OCI-M2 (cell line): ENCODE results near the gene PTPRM.

Experiments used
- DNase-seq: peaks from one replicate; lab custom pipeline; 2025; ENCODE audit not compliant: unreplicated experiment; lab: John Stamatoyannopoulos, UW

PTPRM gene

DNA sequence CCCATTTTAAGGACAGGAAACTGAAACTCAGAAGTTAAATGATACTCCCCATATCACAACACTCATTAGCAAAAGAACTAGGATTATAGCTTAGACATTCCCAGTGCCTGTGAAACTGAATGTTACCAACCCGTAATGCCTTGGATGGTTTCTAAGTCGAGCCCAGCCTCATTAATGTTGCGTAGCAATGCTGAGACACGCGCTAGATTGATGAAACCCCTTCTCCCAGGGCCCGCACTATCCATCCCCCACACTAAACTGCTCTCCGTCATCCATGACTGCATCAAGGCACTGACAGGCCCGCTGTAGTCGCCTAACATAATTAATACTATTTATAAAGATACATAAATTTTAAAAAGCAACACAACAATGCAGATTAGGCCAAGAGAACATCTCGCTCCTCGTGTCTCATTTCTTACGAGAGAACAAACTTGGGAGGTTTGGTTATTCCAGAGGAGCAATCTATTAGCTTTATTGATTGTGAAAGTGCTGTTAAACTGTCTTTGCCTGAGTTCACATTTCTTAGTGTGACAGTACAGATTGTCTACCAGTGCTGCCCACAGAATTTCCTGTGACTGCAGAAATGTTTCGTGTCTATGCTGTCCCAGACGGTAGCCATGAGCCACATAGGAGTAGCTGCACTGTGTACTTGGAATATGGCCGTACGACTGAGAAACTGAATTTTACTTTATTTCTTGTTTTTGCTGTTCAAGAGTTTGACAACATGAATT lies 729.9 kb downstream of the PTPRM start:
- no peak for DNase-seq

DNA sequence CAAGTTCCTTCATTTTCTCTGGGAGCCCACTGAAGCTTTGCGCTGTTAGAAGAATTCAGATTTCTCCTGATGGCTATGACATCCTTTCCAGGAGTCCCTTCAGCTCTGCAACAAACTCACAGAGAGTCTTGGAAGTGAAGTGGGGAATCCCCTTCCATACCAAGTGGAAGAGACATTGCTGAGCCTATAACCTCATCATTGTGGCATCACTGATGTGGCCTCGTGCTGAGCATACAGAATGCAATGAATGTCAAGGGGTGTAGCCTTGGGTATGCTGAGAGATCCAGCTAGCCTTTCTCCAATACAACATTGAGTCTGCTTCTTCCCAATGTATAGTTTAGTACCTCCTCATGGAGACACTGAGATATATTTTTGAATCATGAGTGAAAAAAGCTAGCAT lies 731.1 kb downstream of the PTPRM start:
- DNase-seq = no peak

DNA sequence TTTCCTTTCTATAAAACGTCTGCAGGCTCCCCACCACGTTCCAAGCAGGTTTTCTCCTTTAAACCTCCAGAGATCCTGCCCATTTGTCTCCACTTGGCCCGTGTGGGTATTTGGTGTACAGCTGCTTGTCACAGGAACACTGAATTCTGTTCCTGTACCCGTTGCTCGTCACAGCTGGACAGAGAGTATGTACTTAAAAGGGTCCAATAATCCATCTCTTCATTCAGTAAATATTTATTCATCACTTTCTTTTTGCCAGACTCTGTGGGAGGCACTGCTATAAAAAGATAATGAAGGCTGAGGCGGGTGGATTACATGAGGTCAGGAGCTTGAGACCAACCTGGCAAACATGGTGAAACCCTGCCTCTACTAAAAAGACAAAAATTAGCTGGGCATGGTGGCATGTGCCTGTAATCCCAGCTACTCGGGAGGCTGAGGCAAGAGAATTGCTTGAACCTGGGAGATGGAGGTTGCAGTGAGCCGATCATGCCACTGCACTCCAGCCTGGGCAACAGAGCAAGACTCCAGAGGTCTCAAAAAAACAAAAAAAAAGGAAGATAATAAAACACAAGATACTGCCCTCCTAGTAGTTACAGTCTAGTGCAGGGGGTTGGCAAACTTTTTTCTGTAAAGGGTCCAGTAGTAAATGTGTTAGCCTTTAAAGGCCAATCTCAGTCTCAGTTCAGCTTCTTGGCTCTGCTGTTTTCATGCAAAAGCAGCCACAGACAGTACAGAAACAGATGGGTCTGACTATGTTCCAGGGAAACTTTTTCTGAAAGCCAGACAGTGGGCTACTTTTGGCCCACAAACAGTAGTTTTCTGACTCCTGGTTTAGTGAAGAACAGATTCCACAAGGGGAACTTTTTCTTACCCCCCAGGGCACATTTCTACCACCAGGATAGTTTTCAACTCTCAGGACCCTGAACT lies 732.2 kb downstream of the PTPRM start:
- no peak for DNase-seq

DNA sequence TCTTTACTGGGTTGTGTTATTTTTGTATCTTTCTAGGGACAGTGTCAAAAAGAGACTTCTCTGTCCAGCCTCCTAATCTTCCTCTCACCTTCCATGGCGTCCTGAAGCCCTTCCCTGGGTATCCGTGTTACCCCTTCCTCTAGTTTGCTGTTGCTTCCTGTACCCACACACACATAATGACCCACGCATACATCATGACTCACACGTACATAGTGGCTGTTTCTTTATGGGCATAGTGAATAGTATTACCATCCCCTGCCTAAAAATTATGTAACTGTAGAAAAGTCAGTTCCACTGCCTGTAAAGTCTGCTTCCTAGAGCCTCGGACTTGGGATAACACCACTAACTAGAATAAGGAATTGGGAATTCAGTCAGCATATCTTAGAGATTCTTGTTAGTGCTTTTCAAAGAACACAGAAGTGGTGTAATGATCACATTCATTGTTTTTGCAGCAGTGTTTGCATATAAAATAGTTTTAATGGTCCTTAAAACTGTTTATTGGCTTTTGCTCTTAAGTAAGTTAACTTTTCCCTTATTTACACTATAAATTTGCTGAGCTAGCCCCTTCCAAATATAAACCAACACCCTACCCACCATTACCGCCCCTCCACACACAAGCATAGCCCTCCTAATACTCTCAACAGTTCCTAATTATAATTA lies 733.8 kb downstream of the PTPRM start:
- DNase-seq = no peak

DNA sequence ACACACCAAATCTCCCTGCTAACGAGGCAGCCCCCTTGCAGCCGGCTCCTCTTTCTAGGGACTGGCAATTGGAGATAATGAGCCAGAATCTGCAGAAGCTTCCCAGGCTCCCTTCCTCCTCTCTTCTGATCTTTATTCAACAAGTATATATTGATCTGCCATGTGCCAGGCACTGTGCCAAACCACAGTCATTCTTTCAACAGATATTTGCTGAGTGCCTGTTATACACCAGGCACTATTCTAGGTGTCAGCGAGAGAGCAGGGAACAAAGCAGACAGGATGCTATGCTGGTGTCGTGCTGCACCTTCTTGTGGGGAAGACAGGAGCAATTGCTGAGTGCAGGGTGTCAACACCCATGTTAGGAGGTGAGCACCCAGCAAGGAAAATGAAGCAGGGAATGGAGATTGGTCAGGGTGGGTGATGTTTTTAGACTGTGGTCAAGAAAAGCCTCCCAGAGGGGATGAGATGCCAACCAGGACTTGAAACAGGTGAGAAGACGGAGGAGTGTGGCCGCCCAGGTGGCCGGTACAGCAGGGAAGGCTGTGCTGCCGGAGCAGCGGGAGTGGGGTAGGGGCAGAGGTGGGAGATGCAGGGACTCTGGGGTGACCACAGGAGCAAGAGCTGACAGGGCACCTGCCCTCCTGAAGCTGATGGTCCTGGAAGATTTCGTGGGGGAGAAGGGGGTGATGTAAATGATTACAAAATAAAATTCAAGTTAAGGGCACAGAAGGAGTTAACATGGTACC lies 734.5 kb downstream of the PTPRM start:
- no peak for DNase-seq

DNA sequence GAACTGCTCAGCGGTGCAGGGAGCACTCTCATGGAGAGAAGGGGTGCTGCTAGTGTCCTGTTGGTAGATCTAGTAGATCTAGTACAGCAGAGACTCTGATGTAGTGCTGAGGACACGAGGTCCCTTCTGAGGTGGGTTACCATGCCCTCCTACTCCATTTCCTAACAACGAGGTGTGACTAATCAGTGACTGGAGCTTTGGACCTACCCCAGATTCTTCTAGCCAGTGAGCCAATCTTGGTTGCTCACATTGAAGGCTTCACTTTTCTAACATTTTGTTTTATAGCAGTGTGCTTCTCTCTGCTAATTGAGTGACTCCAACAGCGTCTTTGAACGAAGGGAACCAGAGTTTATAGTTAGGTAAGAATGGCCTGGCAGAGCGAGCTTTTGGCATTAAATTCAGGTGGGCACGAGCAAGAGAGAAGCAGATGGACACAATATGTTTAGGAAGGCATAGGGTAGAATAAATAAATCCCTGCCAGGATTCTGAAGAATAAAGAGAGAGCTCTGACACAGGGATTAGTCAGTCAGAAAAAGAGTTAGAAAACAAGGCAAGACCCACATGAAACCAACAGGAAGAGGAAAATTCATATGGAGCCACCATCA lies 736.1 kb downstream of the PTPRM start:
- DNase-seq = no peak

DNA sequence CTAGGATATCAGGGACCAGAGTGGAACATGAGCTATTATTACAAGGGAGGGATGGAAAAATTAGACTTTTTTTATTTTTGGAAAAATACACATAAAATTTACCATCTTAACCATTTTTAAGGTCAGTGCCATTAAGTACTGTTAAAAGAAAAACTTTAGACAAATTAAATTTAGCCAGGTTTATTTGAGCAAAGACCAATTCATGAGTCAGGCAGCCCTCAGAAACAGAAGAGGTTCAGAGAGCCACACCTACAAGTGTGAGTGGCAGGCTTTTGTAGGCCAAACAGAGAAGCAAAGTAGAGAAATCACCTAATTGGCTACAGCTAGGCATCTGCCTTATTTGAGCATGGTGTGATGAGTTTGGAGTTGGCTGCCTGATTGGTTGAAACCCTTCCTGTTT lies 740.8 kb downstream of the PTPRM start:
- no peak for DNase-seq

DNA sequence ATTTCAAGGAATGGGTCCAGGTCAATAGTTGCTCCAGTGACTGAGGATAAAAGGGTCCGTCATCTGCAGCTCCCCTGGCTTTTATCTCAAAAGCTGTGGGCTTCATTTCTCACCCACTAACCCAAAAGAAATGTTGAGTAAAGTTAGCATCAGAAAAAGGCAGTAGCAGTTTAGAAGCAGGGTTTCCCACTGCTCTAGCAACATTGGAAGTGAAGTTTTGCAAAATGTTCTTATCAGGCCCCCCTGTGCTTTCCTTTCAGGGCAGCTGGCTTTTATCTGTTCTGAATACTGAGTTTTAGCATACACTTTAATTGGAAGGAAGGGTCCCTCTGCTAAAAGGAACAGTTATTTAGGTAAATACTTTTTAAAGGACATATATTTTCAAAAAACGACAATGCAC lies 745.9 kb downstream of the PTPRM start:
- DNase-seq = no peak

DNA sequence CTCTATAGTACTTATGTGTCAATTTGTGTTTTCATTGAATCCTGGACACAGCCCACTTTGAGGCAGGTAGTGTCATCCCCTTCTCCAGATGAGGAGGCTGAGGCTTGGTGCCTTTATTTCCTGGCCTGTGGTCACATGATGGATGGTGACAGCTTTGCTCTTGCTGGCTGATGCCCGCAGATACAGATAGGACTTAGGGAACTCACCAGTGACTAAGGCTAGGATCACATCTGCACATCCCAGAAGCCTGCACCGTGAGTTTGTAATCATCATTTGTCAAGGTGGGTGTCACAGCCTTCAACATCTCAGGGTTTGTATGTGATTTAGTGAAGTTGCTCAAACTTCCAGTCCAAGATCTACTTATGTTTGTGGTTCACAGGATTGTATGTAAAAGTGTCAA lies 747.0 kb downstream of the PTPRM start:
- no peak for DNase-seq

DNA sequence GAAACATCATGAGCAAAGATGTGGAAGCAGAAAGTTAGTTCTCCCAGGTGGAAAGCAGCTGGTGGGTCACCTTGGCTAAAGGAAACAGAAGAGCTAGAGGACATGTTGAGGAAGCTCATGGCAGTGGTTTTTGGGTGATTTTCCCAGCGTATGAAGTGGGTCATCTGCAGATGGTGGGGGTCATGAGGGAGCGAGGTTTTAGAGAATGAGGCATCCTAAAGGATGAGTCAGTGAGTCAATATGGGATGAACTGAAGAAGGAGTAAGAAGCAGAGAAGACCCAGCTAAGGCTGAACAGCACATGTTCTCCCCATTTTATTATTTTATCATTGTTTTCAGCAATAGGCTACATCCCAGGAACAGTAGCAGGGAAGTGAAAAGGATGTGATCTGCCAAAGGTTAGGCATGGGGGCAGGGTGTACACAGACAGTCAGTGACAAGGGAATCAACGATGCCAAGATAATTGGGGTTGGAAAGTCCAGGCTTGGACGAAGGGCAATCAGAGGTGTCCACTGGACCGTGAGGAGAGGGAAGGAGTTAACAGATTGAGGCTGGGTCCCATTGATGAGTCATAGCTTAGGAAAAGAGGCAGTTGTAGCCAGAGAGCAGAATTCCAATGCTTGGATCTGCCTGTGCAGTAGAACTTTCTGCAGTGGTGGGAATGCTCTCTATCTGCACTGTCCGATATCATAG lies 752.8 kb downstream of the PTPRM start:
- DNase-seq = no peak

DNA sequence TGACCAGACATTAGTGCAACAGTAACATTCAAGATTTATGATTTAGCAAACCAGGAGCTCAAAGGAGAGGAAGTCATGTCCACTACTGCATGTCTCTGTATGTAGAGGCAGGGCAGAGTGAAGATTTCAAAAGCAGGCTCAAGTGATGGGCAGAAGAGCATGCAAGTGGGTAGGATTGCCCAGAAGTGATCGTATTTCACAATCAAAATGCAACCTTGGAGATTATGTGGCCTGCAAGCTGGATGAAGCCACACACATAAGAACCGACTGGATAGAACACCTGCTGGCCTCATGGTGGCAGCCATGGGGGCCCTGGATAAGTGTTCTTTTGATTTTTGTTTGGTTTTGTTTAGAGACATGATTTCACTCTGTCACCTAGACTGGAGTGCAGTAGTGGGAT lies 755.4 kb downstream of the PTPRM start:
- DNase-seq = no peak

DNA sequence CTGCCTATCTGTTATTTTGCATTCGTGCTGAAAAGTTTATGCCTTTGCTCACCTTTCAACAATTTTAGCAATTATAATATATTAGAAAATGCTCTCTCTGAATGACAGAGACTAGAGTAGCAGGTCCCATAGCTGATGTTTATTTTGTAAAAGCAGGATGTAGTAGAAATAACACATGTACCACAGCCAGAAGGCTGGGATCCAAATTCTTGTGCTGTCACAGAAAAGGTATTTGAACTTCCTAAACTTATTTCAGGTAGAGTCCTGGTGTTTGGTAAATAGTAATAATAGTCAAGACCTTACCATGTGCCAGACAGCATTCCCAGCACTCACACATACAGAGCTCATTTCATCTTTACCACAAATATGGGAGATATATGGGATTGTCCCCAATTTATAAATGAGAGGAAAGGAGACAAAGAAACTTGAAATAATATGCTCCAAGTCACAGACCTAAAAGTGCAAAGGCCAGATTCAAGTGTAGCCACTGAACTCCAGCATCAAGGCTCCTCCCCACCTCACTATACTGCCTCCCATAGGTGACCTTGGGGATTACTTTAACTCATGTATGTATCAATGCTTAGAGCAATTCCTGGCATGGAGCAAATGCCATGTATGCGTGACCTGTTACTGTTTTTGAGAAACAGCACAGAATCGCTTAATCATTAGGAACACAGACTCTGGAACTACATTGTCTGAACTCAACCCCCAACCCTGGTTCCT lies 757.4 kb downstream of the PTPRM start:
- DNase-seq = no peak

DNA sequence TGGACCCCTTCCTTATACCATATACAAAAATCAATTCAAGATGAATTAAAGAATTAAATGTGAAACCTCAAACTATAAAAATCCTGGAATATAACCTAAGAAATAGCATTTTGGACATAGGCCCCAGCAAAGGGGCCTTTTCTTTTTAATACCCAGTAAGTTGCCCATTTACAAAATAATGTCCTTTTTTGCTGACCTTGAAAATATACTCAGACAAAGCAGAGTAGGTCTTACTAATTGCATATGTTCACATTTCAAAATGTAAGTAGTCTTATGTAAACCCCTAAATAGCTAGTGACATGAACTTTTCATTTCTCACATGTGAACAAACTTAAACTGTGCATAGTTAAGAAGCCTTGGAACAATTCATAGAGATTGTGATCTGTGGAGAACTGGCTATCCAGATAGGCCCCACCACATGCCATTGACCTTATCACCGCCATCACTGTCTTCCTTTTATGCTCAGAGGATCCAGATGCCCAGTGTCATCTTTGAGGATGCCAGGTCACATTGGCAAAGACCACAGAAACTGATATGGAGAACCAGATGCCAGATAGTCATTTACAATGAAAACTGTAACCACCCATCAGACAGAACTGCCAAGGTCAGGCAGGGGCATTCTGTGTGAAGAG lies 759.8 kb downstream of the PTPRM start:
- no peak for DNase-seq

DNA sequence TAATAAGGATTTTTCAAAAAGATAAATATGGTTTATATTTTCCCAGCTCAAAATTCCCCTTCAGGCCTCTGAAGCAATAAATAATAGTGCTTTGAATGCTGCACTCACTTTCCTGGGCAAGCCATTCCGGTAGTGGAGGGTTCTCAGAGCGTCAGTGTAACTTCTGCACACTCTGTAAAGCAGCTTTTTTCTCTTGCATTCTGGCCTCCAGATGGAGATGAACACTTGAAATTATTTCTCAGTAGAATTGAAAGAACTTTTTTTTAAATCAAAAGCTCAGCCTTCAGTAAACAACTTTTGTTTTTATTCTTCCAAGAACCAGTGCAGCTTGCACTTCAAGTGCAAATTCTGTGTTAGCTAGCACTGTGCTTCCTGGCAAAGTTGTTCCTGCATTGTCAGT lies 761.0 kb downstream of the PTPRM start:
- DNase-seq = no peak

DNA sequence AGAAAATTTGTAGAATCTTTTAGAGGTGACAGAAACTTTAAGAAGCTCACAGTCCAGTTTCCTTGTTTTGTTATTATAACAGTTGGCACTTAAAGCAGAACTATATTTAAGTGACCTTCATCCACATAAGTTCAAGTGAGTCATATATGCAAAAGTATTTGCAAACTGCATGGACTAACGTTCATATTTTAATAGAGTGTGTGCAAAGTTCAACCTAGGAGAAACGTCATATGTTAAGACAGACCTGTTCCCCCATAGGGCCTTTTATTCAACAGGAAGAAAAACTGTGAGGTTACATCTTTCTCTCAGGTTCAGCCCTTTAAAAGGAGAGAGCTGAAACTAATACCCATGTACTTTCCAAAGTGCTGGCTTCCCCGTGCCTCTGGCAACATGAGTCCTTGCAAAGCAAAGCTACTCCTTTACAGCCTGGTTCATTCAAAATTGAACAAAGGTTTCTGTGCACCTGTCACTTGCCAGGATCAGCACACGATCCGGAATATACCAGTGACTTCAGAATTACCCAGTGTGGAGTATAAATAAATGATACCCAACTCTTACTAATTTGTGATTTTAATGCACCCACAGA lies 762.2 kb downstream of the PTPRM start:
- no peak for DNase-seq

DNA sequence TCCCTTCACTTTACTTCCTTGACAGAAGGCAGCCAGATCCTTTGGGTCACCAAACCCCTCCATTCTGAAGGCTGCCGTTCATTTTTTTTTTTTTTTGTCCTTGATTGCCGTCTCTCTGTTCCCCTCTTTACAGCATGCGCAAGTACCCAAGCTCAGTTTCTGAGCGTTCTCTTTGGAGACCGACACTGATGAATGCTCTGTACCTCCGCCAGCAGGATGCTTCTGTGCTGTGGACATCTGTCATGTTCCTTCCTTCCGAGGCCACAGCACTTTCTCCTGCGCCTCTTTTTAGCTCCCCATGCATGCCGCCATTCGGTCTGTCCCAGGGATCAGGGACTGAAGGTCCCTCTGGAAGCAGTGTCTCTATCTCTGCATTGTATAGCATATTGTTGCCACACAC lies 763.5 kb downstream of the PTPRM start:
- DNase-seq = no peak

DNA sequence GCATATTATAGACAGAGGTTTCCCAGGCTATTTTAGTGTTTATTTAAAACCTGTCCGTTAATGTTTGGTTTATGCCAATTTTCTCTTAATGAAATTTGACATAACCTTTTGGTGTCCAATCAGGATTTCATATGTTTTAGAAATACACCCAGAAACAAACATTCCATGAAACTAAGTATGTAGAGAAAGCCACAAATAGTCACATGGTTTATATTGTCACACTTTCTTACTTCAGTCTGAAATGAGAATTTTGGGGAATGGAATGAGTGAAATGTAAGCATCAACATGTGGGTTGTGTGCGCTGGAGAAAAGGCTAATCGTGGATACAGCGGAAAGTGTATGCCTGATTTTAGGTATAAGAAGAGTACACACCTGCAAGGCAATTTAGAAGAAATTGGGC lies 765.2 kb downstream of the PTPRM start:
- DNase-seq = no peak

DNA sequence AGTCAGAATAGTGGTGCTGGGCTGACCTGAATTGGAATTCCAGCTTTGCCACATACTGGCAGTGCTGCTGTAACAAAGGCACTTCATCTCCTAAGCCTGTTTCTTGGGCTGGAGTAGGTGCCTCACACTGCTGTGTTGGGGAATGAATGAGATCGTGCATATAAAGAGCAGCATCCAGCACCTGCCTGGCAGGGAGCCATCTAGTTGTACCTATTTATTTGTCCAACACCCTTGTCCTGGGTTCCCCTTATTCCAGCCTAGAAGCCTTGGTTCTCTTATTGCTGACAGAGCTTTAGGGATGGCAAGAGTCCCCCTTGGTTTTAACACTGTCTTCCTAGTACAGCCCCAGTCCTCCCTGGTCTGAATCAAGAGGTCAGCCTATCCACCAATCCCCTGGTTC lies 766.8 kb downstream of the PTPRM start:
- no peak for DNase-seq

DNA sequence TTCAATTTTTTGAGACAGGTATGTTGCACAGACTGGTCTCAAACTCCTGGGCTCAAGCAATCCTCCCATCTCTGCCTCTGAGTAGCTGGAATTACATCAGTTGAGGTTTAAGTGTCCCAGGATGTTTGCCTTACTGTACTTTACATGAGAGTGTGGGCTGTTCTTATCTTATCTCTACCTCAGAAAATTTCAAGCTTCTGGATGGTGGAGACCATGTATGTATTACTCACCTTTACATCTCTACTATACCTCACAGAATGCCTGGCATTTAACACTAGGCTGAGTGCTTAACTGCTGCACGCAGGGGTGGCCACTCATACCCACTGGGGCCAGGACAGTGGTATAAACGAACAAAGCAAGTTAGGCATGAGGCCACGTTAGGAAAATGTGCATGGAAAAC lies 770.1 kb downstream of the PTPRM start:
- no peak for DNase-seq
